HG03039 (cell line): ENCODE measurements around the gene EFS.

Source experiments
- ATAC-seq: cut with Tn5 transposase; IDR thresholded peaks from one replicate; pipeline ENCODE4 v1.9.1; 2021; ENCODE audit warnings: mild to moderate bottlenecking, moderate library complexity; ENCODE audit not compliant: unreplicated experiment

The EFS gene

GRCh38 chr14:23379366-23380196 is 14.6 kb upstream of the EFS start:
- ATAC-seq = no peak

DNA sequence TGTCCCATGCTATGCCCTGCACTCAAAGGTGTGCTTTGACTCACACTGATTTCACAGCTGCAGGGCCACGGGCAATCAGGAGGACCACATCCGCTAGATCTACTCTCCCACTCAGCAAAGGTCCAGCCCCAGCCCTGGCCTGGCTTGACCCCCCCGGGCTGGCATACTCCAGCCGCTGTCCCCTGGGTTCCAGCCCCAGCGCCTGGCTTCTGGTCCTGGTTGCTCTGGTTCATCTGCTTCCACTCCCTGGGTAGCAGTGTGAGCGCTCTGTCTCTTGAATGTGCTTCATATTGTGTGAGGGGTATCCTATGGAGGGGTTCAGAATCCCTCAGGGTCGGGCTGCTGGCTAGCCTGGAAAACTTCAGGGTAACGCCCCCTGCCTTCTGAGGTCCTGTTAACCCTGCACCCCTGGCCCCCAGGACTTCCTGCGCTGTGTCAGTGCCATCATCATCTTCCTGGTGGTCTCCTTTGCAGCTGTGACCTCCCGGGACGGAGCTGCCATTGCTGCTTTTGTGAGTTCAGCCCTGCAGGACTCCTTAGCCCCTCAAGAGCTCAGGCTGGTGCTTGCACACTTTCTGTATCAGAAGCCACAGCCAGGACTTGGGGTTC is 13.7 kb upstream of the EFS start:
- ATAC-seq = no peak

- no peak for ATAC-seq
These were observed 12.9 kb upstream of the EFS start for GRCh38 chr14:23377573-23378563.

DNA sequence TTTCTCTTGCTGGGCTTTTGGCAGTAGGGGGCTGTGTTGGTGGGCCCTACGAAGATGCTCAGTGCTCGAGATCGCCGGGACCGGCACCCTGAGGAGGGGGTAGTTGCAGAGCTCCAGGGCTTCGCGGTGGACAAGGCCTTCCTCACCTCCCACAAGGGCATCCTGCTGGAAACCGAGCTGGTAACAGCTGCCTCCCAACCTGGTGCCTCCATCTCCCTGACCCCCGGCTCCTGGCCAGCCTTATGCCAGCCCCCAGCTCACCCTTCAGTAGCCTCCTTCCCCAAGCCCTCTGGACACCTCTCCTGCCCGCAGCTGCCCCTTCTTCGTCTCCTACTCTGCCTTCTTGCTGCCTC is 12.2 kb upstream of the EFS start:
- ATAC-seq = no peak

GRCh38 chr14:23376482-23377197 is 11.7 kb upstream of the EFS start, which contains the start of gene CMTM5:
Gene CMTM5, plus strand, starts transcription at chr14:23377046. Its CDS starts 206 bp downstream, at chr14:23377252.
- ATAC-seq = no peak

- no peak for ATAC-seq
These were observed 10.7 kb upstream of the EFS start for GRCh38 chr14:23375527-23376251.

GRCh38 chr14:23373041-23373440 is 8.1 kb upstream of the EFS start:
- no peak for ATAC-seq

DNA sequence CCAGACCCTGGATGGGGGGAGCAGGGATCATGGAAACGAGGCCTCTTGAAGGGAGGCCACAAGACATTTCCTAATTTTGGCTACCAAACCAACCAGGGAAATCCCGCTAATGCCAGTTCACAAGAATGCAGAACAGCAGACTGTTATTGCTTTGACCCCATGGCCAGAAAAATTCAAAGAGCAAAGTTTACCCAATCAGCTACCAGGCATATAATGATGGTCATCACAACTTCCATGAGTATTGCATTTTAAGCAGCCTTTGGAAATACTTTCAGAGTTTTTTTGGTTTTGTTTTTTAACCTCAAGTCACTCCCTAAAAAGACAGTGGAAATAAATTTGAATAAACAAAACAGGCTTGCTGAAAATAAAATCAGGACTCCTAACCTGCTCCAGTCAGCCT is 7.5 kb upstream of the EFS start, which contains the start of gene IL25:
IL25 (plus strand) TSS at position 301 of the 400 bp plus-strand sequence.
- ATAC-seq = no peak

DNA sequence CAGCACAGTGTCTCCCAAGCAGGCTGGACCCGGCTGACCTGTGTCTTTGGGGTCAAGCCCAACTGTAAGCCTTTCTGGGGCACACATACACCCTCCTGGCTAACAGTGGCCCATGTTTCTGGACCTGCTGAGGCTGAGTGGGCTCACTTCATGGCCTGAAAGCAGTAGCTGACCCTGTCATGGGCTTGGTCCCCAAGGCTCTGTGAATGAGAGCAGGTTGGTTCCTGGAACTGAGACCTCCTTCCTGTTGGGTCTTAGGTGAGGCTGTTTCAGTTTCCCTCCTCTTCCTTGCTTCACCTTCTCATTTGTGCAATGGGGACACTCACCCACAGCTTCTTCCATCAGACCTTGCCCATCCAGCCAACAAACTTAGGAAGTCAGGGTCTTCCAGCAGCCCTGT is 6.9 kb upstream of the EFS start:
- ATAC-seq = no peak

- no peak for ATAC-seq
These were observed 5.2 kb upstream of the EFS start for GRCh38 chr14:23370221-23370620.

DNA sequence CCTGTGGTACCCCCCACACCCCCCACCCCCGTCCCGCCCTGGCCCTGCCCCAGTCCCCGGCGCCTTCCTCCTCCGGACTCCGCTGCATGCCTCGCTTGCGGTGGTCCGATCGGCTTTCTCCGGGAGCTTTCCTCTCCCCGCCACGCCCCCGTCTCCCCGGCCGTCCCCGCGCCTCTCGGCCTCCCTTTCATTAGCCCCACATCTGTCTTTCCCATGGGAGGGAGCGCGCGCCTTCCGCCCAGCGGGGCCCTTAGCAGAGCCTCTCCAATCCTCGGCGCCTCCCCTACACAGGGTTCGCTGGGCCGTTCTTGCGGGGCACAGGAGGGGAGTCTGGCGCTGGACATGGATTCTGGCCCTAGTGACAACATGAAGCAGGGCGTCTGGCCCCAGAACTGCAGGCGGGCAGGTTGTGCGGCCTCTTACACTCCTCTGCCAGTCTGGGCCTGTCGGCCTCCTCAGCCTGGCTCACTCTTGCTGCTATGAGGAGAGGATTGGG is 1.5 kb upstream of the EFS start:
- ATAC-seq = no peak

DNA sequence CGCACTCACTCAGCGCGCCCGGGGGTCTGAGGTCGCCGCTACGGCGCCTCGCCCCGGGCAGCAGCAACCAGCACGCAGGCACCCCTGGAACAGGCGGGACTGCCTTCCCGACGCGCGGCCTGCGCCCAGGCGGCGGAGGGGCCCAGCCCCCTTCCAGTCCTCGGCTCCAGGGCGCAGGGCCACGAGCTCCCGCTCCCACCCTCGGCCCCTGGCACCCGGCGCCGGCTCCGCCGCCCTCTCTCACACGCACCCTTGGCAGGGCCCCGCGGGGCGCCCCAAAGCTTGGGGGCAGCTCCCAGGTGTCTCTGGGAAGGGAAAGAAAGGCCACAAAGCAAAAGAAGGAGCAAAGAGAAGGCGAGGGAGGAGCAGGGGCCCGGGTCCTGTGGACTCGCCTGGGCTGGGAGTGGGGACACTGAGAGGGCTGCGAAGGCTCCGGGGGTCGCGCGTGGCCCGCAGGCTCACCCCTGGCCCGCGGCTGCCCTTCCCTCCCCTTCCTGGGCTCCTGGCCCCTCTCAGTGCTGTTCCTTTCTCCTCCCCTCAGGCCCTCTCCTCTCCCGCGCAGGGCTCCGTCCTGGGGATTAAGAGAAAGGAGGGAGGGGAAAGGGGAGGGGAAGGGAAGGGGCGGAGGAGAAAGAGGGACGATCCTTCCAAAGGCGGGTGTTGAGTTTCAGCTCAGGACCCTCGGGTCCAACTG is 907 bp upstream of the EFS start:
- no peak for ATAC-seq

DNA sequence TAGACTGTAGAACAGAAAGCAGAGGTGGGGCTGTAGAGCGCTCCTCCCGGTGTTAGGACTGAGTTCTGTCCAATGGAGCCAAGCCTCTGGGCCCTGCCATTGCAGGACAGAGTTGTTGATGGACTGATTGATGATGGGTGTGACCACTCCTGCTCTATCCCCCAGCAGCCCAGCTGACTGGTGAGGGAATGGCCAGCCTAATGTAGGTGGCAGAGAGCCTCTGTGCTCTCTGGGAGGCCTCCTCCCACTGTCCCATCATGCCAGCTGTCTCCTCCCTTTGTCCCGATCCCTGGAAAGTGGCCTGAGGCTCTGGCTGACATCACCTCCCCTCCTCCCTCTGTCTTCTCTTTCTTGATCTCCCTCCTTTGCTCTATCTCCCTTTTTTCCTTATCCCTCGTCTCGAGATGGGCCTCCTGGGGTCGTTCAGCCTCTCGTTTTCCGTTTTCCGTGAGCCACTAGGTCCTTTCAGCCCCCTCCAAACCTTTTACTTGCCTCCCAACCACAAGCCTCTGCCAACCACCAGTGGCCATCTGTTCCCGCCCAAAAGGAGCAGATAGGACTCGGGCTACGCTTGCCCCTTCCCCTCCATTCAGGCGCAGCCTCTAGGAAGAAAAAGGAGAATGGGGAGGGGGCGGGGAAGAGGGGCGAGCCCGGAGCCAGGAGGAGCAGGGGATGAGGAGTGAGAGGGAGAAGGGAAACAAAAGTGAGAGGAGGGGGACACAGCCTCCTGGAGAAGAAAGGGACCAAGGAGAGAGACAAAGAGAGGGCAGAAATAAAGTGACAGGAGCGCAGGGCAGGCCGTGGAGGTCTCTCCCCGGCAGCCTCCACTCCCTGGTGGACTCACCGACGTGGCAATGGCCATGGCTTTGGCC is 572 bp downstream of the EFS start:
- ATAC-seq = no peak

DNA sequence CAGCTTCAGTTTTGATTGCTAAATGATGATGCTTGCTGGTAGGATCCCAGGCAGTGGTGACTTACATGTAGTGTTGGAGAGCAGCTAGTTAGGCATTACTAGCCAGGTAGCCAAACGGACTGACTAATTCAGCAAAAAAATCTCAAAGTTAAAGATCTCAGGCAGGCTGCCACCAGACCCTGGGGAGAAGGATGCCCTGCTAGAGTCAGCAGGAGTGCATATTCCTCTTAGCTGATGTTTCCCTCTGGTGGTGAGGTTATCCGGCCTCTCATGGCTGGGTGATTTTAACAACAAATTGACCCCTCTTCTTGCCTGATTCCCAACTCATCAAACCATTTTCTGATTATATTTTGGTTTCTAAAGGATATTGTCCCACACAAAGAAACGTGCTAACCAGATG is 2.8 kb downstream of the EFS start:
- no peak for ATAC-seq

DNA sequence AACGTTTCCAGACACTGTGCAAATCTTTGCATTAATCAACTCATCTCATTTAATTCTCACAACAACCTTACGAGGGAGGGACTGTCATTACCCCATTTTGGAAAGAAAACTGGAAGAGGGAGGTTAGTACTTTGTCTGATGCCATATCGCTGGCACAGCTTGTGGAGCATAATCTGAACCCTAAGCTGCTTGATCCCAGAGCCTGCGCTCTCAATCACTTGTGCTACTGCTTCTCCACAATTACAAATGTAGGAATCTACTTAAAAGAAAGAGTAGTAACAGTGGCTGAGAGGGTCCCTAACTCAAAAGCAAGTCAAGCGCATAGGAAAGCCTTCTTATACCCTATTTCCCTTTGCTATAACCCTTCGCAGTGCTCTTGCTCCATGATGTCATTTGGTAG is 3.2 kb downstream of the EFS start:
- no peak for ATAC-seq

- no peak for ATAC-seq
These were observed 3.7 kb downstream of the EFS start for GRCh38 chr14:23361320-23361719.

- no peak for ATAC-seq
These were observed 4.5 kb downstream of the EFS start for GRCh38 chr14:23360496-23360895.

- ATAC-seq = no peak
These were observed 5.1 kb downstream of the EFS start for GRCh38 chr14:23359722-23360447.
